SHP77 (cell line): ENCODE results near the gene SPATS2.
"Not testable (repeated sequence)": the region's sequence is repeated elsewhere in the genome, so short reads cannot be mapped to it uniquely, and the experiment has no call there.

Experiments
- DNase-seq, 2 experiments: peaks; one replicate each; lab custom pipeline; 2025; lab: John Stamatoyannopoulos, UW

SPATS2 gene

DNA sequence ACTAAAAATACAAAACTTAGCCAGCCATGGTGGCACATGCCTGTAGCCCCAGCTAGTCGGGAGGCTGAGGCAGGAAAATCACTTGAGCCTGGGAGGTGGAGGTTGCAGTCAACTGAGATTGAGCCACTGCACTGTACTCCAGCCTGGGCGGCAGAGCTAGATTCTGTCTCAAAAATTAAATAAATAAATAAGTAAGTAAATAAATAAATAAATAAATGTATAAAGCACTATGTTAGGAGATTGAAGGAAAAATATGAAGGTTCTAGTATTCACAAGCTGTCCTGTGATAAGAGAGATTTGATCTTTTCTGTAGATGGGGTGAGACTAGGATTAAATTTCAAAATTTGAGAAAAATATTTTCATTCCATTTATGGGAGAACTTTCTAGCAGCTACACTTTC lies 14.9 kb upstream of the SPATS2 start:
- DNase-seq = no peak

DNA sequence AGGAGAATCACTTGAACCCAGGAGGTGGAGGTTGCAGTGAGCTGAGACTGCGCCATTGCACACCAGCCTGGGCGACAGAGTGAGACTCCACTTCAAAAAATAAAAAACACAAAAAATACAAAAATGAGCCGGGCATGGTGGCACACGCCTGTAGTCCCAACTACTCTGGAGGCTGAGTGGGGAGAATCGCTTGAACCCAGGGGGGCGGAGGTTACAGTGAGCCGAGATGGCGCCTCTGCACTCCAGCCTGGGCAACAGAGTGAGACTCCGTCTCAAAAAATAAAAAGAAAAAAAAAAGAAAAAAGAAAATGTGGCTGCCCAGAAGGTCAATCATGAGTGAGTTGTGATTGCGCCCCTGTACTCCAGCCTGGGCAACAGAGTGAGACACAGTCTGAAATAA lies 11.3 kb upstream of the SPATS2 start:
- no peak for DNase-seq

DNA sequence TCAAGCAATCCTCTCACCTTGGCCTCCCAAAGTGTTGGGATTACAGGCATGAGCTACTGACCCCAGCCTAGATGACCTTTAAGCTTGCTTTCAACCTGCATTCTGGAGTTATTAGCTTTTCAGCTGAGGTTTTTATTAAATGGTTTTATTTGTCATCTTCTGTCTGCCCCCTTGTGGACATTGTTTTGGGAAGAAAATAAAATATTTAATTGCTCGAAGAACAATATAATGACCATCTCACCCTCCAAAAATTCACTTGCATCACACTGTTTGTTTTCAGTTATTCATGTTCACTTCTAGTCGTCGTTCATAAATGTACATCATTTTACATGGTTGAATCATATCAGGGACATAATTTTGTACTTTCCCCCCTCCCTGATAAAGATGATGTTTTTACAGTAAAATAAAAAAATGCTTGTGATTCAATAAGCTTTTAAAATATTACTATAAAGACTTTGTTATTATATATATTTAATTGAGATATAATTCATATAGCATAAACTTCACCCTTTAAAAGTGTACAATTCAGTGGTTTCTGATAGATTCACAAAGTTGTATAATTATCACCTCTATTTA lies 10.1 kb upstream of the SPATS2 start:
- peak in 1 of 2 experiments; percentile 42 for DNase-seq

- peak; percentile 39 to 48 for DNase-seq
These were observed 8.7 kb upstream of the SPATS2 start for GRCh38 chr12:49358483-49359141.

DNA sequence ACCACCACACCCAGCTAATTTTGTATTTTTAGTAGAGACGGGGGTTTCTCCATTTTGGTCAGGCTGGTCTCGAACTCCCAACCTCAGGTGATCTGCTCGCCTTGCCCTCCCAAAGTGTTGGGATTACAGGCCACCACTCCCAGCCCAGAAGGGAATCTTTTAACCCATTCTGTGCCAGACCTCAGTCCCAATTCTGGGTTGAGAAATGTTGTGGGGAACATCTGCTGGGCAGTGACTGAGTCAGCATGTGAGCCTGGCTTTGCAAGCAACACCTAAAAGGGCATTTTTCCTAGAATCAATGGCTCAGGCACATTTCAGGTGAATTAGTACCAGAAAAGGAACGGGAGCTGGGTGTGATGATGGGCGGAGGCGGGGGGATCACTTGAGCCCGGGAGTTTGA lies 7.6 kb upstream of the SPATS2 start:
- no peak for DNase-seq

- no peak for DNase-seq
These were observed 5.2 kb upstream of the SPATS2 start for GRCh38 chr12:49362077-49362476.

GRCh38 chr12:49364989-49365388 lies 2.3 kb upstream of the SPATS2 start:
- no peak for DNase-seq

GRCh38 chr12:49365542-49365941 lies 1.7 kb upstream of the SPATS2 start:
- no peak for DNase-seq

DNA sequence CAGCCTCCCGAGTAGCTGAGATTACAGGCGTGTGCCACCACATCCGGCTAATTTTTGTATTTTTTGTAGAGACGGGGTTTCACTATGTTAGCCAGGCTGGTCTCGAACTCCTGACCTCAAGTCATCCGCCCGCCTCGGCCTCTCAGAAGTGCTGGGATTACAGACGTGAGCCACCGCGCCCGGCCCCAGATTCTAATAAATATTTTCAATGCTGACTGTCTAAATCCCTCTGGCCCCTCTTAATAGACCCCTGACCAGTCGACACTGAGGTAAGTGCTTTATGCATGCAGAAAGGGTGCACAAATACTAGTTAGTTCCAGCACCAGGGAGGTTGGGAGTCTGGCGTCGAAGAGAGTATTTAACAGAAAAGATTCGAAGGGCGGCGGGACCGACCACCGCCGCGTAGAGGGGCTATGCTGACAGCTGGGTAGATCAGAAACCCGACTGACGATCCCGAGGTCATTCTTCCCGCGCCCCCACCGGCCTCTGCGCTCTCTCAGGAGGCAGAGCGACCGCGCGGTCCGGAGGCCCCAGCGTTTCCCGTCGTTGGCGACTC lies 1.1 kb upstream of the SPATS2 start:
- DNase-seq = peak; percentile 44 to 58

DNA sequence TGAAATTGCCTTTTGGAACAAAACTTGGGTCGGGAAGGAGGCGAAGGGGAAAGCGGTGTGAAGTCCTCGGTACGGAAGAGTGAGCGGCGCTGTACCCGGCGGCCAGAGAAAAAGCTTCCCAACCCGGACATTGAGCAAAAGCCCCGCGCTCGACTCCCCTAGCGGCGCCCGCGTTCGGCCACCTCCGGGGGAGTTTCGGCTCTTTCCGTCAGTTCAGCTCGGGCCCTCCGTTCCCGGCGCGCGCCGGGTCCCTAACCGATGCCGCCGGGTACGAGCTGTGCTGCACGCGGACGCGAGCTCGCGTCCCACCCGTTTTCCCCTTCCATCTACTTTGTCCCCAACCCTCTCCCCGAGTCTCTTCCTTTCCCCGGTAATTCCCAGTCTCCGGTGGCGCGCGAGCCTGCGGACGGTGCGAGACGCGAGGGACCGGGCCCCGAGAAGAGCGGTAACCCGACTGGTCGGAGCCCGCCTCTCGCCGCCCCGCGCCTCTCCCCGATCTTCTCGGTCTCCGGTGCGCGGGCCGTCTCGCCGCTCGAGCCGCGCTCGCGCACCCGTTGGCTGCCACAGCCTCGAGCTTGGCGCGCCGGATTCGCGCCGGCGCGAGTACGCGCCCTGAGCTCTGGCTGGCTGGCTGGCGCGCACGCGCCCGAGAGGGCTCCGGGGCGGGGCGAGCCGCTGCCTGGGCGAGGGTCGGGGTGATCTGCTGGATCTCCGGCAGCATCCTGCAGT lies 446 bp upstream of the SPATS2 start:
- peak; percentile 90 to 93 for DNase-seq

DNA sequence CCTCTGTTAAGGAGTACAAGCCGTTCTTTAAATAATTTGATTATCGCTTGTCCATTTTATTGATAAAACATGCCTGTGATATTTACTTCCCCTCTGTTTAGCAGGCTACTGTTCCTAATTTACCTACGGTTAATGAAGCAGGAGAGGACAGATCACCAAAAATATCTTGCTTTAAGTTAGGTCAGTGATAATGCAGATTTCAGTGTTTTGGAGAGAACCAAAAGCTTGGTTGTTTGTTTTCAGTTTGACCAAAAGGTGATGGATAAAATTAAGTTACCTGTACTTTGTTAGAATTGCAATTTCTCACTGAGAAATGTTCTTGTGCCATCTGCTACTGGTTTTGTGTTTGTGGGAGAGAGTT lies 958 bp downstream of the SPATS2 start:
- DNase-seq = no peak

- DNase-seq = peak in 1 of 2 experiments; percentile 51
These were observed 2.3 kb downstream of the SPATS2 start for GRCh38 chr12:49369411-49370145.

DNA sequence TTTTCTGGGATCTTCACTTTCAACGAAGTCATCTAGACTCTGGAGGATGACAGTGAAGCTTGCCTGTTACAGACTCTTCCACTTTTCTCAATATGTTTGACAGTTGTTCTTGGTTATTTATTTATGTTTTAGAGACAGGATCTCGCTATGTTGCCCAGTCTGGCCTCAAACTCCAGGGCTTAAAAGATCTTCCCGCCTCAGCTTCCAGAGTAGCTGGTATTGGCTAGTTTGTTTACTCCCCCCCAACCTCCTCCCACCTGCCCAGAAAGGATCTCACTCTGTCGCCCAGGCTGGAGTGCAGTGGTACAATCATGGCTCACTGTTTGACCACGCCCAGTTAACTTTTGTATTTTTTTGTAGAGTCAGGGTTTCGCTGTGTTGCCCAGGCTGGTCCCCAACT lies 3.3 kb downstream of the SPATS2 start:
- DNase-seq = no peak

- DNase-seq = no peak
These were observed 8.1 kb downstream of the SPATS2 start for GRCh38 chr12:49375406-49375805.

DNA sequence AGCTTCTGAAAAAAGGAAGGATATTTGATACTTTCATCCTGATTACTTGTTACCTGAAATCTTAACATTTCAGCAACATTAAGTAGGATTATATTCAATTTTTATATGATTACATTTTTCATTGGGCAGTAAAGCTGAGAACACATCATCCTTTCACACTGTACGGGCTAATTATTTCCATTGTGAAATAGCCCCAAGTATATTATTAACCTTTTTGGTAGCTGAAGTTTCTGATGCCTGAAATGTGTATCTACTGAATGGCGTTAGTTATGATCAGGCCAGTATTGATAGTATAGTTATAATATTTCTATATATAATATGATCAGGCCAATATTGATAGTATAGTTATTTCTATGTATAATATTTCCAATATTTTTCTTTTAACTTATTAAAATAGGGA lies 10.1 kb downstream of the SPATS2 start:
- no peak for DNase-seq

GRCh38 chr12:49380184-49380583 lies 12.9 kb downstream of the SPATS2 start:
- not testable (repeated sequence) for DNase-seq

DNA sequence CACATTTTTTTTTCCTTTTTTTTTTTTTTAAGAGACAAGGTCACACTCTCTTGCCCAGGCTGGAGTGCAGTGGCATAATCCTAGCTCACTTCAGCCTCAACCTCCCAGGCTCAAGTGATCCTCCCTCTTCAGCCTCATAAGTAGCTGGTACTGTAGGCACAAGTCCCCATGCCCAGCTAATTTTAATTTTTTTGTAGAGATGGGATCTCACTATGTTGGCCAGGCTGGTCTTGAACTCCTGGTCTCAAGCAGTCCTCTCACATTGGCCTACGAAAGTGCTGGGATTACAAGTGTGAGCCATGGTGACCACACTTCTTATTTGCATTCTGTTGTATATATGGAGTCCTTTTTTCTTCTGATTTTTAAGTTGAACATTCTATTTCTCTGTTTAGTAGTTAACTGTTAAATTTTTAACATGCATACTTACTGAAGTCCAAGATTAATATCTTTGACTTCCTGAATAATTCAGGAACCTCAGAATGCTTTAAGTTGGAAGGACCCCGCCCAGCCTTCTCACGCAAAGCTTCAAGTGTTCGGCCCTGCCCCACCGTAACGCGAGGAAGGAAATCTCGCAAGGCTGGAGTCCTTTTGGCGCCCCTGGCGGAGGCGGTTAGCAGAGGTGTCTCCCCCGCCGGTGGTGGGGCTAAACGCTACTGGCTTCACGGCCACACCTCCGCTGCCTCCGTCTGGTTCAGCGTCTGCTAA lies 21.6 kb downstream of the SPATS2 start:
- no peak for DNase-seq

- DNase-seq = no peak
These were observed 22.1 kb downstream of the SPATS2 start for GRCh38 chr12:49389387-49389703.

DNA sequence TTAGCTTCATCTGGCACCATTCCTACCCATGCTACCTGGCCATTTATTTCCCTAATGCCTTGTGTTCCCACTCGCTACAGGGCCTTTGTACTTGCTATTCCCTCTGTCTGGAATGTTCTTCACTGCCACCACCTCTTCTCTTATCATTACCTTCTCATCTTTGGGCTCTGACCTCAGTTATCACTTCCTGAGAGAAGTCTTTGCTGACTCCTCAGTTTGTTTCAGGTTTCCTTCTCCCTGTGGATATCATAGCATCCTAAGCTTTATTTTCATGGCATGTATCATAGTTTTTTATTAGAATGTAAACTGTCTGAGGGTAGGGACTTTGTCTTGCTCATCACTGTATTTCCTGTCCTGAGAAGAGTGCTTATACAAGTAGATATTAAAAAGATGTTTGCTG lies 29.7 kb downstream of the SPATS2 start:
- no peak for DNase-seq

- DNase-seq = no peak
These were observed 33.0 kb downstream of the SPATS2 start for GRCh38 chr12:49400304-49400703.

- no peak for DNase-seq
These were observed 36.7 kb downstream of the SPATS2 start for GRCh38 chr12:49403971-49404450.

DNA sequence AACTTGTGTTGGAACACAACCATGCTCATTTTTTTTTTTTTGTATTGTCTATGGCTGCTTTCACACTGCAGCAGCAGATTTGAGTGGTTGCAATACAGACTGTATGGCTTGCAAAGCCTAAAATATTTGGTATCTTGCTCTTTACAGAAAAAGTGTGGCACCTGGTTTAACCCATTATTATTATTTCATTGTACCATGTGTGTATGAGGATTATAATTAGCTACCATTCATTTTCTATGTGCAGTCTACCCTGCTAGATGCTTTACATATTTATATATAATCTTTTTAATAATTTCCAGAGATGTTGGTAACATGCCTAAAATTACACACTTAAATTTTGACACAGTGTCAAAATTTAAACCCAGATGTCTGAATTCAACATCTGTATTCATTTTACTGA lies 37.7 kb downstream of the SPATS2 start:
- no peak for DNase-seq
